ENCODE results near the gene SEPTIN7.

DNA sequence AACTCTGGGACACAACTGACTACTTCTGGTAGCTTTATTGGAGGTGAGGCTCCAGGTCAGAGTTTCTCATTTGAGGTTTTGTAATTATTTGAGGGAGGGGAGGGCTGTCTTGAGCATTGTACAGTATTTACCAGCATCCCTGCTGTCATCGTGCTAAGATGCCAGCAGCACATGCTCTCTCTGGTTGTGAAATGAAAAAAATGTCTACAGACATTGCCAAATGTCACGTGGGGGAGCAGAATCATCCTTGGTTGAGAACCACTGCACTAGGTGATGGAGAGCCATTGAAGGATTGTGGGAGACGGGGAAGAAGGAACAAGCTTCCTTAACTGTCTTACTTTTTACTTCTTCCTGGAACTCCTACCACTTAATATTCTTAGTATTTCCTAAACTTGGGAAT lies 5.0 kb downstream of the SEPTIN7 start:
- TF ChIP-seq, protein P1, sequence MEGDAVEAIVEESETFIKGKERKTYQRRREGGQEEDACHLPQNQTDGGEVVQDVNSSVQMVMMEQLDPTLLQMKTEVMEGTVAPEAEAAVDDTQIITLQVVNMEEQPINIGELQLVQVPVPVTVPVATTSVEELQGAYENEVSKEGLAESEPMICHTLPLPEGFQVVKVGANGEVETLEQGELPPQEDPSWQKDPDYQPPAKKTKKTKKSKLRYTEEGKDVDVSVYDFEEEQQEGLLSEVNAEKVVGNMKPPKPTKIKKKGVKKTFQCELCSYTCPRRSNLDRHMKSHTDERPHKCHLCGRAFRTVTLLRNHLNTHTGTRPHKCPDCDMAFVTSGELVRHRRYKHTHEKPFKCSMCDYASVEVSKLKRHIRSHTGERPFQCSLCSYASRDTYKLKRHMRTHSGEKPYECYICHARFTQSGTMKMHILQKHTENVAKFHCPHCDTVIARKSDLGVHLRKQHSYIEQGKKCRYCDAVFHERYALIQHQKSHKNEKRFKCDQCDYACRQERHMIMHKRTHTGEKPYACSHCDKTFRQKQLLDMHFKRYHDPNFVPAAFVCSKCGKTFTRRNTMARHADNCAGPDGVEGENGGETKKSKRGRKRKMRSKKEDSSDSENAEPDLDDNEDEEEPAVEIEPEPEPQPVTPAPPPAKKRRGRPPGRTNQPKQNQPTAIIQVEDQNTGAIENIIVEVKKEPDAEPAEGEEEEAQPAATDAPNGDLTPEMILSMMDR (IDR thresholded peaks at IDR 0.05; ENCODE audit: low read depth, low read length): no peak
- TF ChIP-seq POLR2A (IDR thresholded peaks at IDR 0.05; ENCODE audit: extremely low read depth, insufficient read length) (no peak), MYC (IDR thresholded peaks at IDR 0.05; ENCODE audit: low read depth, low read length) (peak; percentile 60)
- TF ChIP-seq, protein P2, sequence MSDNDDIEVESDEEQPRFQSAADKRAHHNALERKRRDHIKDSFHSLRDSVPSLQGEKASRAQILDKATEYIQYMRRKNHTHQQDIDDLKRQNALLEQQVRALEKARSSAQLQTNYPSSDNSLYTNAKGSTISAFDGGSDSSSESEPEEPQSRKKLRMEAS (IDR thresholded peaks at IDR 0.05; ENCODE audit: low read depth, low read length): peak; percentile 89

Measured in NB4 (cell line).